HG03460 (cell line): ENCODE measurements around the gene FSTL3.

Experiments used
- ATAC-seq: cut with Tn5 transposase; IDR thresholded peaks from one replicate; pipeline ENCODE4 v1.9.1; 2021; ENCODE audit not compliant: unreplicated experiment

FSTL3 gene

GRCh38 chr19:644789-645188 is 31.4 kb upstream of the FSTL3 start:
- no peak for ATAC-seq

- ATAC-seq = no peak
Measured at GRCh38 chr19:645912-646778, 30.0 kb upstream of the FSTL3 start.

GRCh38 chr19:646779-647565 is 29.2 kb upstream of the FSTL3 start:
- ATAC-seq = no peak

GRCh38 chr19:647566-648284 is 28.5 kb upstream of the FSTL3 start:
- no peak for ATAC-seq

GRCh38 chr19:648305-648704 is 27.9 kb upstream of the FSTL3 start:
- no peak for ATAC-seq

- no peak for ATAC-seq
Measured at GRCh38 chr19:648904-649801, 27.0 kb upstream of the FSTL3 start.

- ATAC-seq = no peak
Measured at GRCh38 chr19:650121-650520, 26.1 kb upstream of the FSTL3 start.

GRCh38 chr19:651114-651818 is 24.9 kb upstream of the FSTL3 start:
- ATAC-seq = no peak

- ATAC-seq = no peak
Measured at GRCh38 chr19:651991-652390, 24.2 kb upstream of the FSTL3 start.

- no peak for ATAC-seq
Measured at GRCh38 chr19:652467-653389, 23.5 kb upstream of the FSTL3 start.

GRCh38 chr19:653425-653824 is 22.8 kb upstream of the FSTL3 start:
- ATAC-seq = no peak

- no peak for ATAC-seq
Measured at GRCh38 chr19:655691-656090, 20.5 kb upstream of the FSTL3 start.

- ATAC-seq = no peak
Measured at GRCh38 chr19:656751-657559, 19.2 kb upstream of the FSTL3 start.

GRCh38 chr19:657611-658010 is 18.6 kb upstream of the FSTL3 start:
- no peak for ATAC-seq

- no peak for ATAC-seq
Measured at GRCh38 chr19:658059-658839, 17.9 kb upstream of the FSTL3 start.

- ATAC-seq = no peak
Measured at GRCh38 chr19:658916-659839, 17.0 kb upstream of the FSTL3 start.
